ENCODE measurements around the gene SPTBN1.

DNA sequence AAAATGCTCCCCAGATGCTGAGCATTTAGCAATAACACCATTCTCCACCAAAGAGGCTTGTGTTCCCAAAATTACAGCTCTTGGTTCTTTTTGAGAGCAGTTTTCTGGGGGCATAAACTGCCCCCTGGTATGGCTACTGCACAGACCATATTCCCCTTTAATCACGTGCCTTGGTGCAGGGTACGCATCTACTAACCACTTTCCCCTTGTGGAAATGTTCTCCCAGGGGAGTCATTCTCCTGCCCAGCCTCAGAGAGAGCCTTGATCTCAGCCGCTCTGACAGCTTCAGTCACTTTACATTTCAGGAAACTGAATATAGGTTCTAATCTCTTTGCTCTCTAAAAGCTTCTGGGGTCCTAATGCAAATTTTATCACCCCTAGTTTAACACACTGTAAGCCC is 222.6 kb downstream of the SPTBN1 start:
- TF ChIP-seq NCOR1 (IDR thresholded peaks at IDR 0.05; ENCODE audit: borderline replicate concordance, low read length): no peak
- TF ChIP-seq, protein P1, sequence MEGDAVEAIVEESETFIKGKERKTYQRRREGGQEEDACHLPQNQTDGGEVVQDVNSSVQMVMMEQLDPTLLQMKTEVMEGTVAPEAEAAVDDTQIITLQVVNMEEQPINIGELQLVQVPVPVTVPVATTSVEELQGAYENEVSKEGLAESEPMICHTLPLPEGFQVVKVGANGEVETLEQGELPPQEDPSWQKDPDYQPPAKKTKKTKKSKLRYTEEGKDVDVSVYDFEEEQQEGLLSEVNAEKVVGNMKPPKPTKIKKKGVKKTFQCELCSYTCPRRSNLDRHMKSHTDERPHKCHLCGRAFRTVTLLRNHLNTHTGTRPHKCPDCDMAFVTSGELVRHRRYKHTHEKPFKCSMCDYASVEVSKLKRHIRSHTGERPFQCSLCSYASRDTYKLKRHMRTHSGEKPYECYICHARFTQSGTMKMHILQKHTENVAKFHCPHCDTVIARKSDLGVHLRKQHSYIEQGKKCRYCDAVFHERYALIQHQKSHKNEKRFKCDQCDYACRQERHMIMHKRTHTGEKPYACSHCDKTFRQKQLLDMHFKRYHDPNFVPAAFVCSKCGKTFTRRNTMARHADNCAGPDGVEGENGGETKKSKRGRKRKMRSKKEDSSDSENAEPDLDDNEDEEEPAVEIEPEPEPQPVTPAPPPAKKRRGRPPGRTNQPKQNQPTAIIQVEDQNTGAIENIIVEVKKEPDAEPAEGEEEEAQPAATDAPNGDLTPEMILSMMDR (CRISPR knock-in tag; IDR thresholded peaks at IDR 0.05): no peak
- no peak for TF ChIP-seq GTF3A (CRISPR knock-in tag; conservative IDR thresholded peaks at IDR 0.05)
- TF ChIP-seq TP53 (CRISPR knock-in tag; conservative IDR thresholded peaks at IDR 0.05): no peak
- no peak for TF ChIP-seq ZNF777 (CRISPR knock-in tag; IDR thresholded peaks at IDR 0.05)
- no peak for TF ChIP-seq EP300 (IDR thresholded peaks at IDR 0.05; ENCODE audit: low read depth in 2 of 2, low read length in 2 of 2)
- no peak for TF ChIP-seq EP300 (CRISPR knock-in tag; IDR thresholded peaks at IDR 0.05; ENCODE audit: borderline replicate concordance)
- TF ChIP-seq, protein P2, sequence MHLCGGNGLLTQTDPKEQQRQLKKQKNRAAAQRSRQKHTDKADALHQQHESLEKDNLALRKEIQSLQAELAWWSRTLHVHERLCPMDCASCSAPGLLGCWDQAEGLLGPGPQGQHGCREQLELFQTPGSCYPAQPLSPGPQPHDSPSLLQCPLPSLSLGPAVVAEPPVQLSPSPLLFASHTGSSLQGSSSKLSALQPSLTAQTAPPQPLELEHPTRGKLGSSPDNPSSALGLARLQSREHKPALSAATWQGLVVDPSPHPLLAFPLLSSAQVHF (CRISPR knock-in tag; IDR thresholded peaks at IDR 0.05): no peak
- TF ChIP-seq ZFP41 (CRISPR knock-in tag; IDR thresholded peaks at IDR 0.05; ENCODE audit: borderline replicate concordance): no peak
- TF ChIP-seq, protein P3, sequence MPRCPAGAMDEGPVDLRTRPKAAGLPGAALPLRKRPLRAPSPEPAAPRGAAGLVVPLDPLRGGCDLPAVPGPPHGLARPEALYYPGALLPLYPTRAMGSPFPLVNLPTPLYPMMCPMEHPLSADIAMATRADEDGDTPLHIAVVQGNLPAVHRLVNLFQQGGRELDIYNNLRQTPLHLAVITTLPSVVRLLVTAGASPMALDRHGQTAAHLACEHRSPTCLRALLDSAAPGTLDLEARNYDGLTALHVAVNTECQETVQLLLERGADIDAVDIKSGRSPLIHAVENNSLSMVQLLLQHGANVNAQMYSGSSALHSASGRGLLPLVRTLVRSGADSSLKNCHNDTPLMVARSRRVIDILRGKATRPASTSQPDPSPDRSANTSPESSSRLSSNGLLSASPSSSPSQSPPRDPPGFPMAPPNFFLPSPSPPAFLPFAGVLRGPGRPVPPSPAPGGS (CRISPR knock-in tag; IDR thresholded peaks at IDR 0.05): no peak
- TF ChIP-seq TARDBP (CRISPR knock-in tag; IDR thresholded peaks at IDR 0.05): no peak
- TF ChIP-seq ELK4 (CRISPR knock-in tag; IDR thresholded peaks at IDR 0.05; ENCODE audit: borderline replicate concordance): no peak
- no peak for TF ChIP-seq FOXK2 (IDR thresholded peaks at IDR 0.05)
- no peak for TF ChIP-seq IRF9 (CRISPR knock-in tag; IDR thresholded peaks at IDR 0.05; ENCODE audit: borderline replicate concordance)
